HG02981 (cell line): ENCODE data around the gene PANX1.
"Not testable (repeated sequence)": the region's sequence is repeated elsewhere in the genome, so short reads cannot be mapped to it uniquely, and the experiment has no call there.

Experiments used
- ATAC-seq: cut with Tn5 transposase; IDR thresholded peaks from one replicate; pipeline ENCODE4 v1.9.1; 2021; ENCODE audit warnings: mild to moderate bottlenecking, moderate library complexity; ENCODE audit not compliant: unreplicated experiment

The PANX1 gene

GRCh38 chr11:94149431-94150017, 20.9 kb downstream of the PANX1 start:
- no peak for ATAC-seq

DNA sequence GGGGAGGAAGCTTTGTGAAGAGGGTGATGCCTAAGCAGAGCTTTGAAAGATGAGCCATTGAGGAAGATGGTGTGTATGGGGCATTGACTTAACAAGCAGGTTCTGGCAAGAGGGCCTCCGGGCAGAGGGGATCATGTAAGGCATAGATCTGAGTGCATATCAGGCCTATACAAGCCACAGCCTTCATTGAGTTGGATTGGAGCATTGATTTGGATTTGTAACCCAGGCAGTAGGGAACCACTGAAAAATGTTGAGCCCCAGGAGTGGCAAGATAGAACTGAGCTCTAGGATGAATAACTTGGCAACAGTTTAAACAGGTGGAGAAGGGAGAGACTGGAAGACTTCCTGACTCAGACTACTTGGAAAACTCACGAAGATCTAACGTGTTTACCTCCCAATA, 21.4 kb downstream of the PANX1 start:
- ATAC-seq, result no peak

DNA sequence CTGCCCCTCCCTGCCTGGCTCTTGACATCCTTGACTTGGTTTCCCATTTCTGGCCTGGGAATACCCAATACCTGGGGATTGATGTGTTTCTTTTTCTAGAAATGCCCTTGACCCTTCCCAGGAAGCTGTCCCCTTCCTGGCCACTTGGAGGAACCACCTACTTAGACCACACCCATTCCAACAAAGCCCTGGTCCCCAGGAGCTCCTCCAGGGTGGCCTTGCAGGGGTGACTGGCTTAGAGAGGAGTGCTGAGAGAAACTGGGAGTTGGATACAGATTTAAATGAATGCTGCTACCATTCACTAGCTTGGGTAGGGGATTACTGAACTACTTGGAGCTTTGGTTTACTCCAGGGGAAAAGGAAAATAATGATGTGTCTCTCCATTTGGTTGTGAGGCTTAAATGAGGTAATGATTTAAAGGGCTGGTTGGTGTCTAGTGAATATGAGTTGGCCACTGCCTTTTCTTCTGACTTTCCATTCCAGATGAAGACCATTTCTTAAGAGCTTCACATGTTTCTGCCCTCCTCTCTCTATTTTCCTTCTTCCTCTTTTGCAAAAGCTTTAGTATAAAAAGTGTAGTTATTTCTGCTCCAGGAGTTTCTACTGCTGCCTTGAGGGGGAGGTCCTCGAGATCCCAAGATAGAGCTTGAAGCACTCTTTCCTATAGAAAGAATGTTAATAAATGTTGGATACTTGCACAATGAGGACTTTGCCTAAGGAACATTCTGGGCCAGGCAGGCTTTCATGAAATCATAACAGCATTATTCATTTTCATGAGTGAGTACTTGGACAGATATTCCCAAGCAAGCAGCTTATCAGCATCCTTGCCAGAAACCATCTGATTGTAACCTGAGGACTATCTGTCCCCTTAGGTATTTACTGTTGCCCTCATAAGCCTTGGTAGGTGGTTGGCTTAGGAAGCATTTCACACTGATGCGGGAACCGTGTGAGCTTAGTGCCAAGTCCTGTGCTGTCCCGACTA, 22.4 kb downstream of the PANX1 start:
- ATAC-seq, result no peak

GRCh38 chr11:94151903-94152677, 23.4 kb downstream of the PANX1 start:
- ATAC-seq, result peak; percentile 45

- no peak for ATAC-seq
Observed at GRCh38 chr11:94152678-94153065, 24.0 kb downstream of the PANX1 start.

- no peak for ATAC-seq
Observed at GRCh38 chr11:94153320-94153719, 24.7 kb downstream of the PANX1 start.

- no peak for ATAC-seq
Observed at GRCh38 chr11:94154095-94154856, 25.6 kb downstream of the PANX1 start.

DNA sequence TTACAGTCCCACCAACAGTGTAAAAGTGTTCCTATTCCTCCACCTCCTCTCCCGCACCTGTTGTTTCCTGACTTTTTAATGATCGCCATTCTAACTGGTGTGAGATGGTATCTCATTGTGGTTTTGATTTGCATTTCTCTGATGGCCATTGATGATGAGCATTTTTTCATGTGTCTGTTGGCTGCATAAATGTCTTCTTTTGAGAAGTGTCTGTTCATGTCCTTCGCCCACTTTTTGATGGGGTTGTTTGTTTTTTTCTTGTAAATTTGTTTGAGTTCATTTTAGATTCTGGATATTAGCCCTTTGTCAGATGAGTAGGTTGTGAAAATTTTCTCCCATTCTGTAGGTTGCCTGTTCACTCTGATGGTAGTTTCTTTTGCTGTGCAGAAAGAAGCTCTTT, 28.7 kb downstream of the PANX1 start:
- ATAC-seq, result not testable (repeated sequence)

- no peak for ATAC-seq
Observed at GRCh38 chr11:94168882-94169281, 40.2 kb downstream of the PANX1 start.

GRCh38 chr11:94169516-94169915, 40.9 kb downstream of the PANX1 start:
- no peak for ATAC-seq

DNA sequence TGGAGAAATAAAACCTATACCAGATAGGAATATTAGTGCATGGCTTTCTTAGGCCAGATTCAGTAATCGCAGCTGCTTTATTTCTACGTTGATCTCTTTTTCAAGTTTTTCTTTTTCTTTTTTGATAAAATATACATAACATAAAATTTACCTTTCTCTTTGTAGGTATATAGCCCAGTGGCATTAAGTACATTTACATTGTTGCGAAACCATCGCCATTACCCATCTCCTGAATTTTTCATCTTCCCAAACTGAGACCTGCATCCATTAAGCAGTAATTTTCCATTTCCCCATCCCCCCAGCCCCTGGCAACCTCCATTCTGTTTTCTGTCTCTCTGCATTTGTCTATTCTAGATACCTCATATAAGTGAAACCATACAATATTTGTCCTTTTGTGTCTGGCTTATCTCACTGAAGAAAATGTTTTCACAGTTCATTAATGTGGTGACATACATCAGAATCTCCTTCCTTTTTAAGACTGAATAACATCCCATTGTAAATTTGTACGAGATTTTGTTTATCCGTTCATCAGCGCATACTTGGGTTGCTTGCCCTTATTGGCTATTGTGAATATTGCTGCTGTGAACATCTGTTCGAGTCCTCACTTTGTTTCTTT, 41.4 kb downstream of the PANX1 start:
- no peak for ATAC-seq

- no peak for ATAC-seq
Observed at GRCh38 chr11:94170953-94171352, 42.3 kb downstream of the PANX1 start.

- ATAC-seq, result peak; percentile 52
Observed at GRCh38 chr11:94171693-94172440, 43.2 kb downstream of the PANX1 start.

DNA sequence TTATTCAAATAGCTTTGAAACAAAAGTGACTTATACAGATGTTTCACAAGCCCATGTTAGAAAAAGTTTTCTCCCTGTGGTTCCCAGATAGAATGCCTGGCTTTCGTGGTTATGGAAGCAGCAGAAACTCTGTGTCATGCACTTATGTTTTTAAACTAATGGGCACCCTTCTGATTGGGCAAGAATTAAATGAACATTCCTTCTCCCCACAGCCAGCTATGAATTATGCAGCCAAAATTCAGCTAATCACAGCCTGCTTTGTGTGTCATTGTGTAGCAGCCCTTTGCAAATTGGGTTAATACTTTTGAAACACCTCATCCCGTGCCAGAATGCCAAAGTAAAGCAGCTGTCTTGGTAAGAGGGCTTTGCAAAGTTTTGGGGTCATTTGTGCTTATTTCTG, 46.9 kb downstream of the PANX1 start:
- ATAC-seq, result no peak

- ATAC-seq, result no peak
Observed at GRCh38 chr11:94178331-94178730, 49.7 kb downstream of the PANX1 start.

GRCh38 chr11:94179696-94180095, 51.1 kb downstream of the PANX1 start:
- ATAC-seq, result no peak

DNA sequence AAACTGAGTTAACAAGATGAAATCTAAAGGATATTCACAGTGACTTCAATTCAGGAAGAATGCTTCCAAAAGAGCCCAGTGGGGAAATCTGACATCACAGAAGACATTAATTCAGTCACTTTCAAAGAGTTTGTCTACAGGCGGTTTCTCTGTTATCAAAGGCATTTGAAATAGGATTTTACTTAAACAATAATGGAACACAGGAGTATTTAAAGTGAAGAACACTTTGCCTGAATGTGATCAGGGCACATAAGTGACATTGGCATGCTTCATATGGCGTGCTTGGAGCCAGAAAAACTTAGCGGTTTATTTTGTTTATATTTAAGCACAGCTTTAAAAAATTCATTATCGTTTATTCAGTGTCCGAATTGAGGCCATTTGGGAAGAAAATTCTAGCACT, 52.9 kb downstream of the PANX1 start:
- no peak for ATAC-seq

- no peak for ATAC-seq
Observed at GRCh38 chr11:94181943-94182342, 53.3 kb downstream of the PANX1 start.

DNA sequence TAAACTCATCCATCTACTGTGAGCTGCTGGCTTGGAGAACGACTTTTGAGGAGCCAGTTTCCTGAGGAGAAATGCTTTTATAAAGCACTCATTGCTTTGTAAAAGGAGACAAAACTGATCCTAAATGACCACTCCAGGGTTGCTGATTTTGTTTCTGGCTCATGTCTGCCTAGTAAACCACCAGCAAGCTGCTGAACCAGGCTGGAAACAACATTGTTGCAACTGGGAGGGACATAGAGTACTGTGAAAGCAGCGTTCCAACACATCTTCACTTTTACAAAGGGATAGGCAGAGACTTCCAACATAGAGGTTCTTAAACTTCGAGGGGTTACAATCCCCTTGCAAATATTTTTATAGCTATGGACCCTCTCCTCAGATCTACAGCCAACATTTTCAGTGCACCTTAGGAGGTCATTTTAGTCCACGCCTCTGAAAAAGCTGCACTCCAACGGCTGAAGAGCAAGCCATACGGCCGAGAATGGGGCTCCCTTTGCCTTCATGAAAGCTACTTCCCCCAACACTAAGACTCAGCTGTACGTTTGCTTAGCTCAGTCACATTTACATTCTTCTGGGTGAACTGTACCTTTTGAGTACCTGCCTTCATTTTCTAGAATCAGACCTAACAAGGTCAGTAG, 54.7 kb downstream of the PANX1 start:
- no peak for ATAC-seq
